ENCODE data around the gene SSH3. TPM values are rescaled to one million over a fixed set of nuclear protein-coding genes. Genes with fewer than 3 reads are reported as not detected.

The SSH3 gene
- total RNA-seq, 2 donors from 2014 or later: 16.2 to 30.6 TPM

GRCh38 chr11:67301313-67301921, 1.9 kb upstream of the SSH3 start:
- no peak overlapping the region for H3K4me3 ChIP-seq

GRCh38 chr11:67301951-67302516, 1.3 kb upstream of the SSH3 start:
- Histone ChIP-seq H3K4me1 (peaks cover 34% of the 10 kb centered on the region), H3K4me3 (peak overlapping the region in 1 of 2 donors; percentile 44), H3K27me3 (no peaks in the 10 kb centered on the region), H3K9me3 (no peaks in the 10 kb centered on the region), H3K27ac (peak overlapping the region; percentile 72 to 87 (median 77)), H3K36me3 (replicated peaks in 1 of 2; ENCODE audit: insufficient read depth in 1 of 2, low read depth in 2 of 2) (peaks cover 0 to 2% of the 10 kb centered on the region in 2 donors)
- 29 to 45% methylated on average over 6 to 14 of the region's 15 CpGs for WGBS, 2 donors
- intact Hi-C loops (cut with DNase I): no loop called here
- DNase-seq: peak; percentile 54 to 75 (median 66)
- ATAC-seq: peak; percentile 33
- peak in 2 of 3 donors; percentile 9 to 14 for TF ChIP-seq POLR2A (IDR thresholded peaks at IDR 0.05)
- TF ChIP-seq, protein P1, sequence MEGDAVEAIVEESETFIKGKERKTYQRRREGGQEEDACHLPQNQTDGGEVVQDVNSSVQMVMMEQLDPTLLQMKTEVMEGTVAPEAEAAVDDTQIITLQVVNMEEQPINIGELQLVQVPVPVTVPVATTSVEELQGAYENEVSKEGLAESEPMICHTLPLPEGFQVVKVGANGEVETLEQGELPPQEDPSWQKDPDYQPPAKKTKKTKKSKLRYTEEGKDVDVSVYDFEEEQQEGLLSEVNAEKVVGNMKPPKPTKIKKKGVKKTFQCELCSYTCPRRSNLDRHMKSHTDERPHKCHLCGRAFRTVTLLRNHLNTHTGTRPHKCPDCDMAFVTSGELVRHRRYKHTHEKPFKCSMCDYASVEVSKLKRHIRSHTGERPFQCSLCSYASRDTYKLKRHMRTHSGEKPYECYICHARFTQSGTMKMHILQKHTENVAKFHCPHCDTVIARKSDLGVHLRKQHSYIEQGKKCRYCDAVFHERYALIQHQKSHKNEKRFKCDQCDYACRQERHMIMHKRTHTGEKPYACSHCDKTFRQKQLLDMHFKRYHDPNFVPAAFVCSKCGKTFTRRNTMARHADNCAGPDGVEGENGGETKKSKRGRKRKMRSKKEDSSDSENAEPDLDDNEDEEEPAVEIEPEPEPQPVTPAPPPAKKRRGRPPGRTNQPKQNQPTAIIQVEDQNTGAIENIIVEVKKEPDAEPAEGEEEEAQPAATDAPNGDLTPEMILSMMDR (IDR thresholded peaks at IDR 0.05): no peak

More at GRCh38 chr11:67301313-67301921, 1.9 kb upstream of the SSH3 start:
- DNase-seq: no peak
- Histone ChIP-seq H3K4me1 (peaks cover 34% of the 10 kb centered on the region), H3K27me3 (no peaks in the 10 kb centered on the region), H3K36me3 (replicated peaks in 1 of 2; ENCODE audit: insufficient read depth in 1 of 2, low read depth in 2 of 2) (peaks cover 0 to 2% of the 10 kb centered on the region in 2 donors), H3K27ac (peak overlapping the region in 2 of 4 donors; percentile 72 to 75), H3K9me3 (no peaks in the 10 kb centered on the region)
- WGBS, 2 donors: 84% methylated on average over 27 of the region's 28 CpGs; no CpG with 5 or more reads in 1 of the 2 donors
- TF ChIP-seq POLR2A (IDR thresholded peaks at IDR 0.05): no peak
- TF ChIP-seq, protein P1 (IDR thresholded peaks at IDR 0.05): no peak
- ATAC-seq: no peak
- intact Hi-C loops (cut with DNase I): no loop called here

DNA sequence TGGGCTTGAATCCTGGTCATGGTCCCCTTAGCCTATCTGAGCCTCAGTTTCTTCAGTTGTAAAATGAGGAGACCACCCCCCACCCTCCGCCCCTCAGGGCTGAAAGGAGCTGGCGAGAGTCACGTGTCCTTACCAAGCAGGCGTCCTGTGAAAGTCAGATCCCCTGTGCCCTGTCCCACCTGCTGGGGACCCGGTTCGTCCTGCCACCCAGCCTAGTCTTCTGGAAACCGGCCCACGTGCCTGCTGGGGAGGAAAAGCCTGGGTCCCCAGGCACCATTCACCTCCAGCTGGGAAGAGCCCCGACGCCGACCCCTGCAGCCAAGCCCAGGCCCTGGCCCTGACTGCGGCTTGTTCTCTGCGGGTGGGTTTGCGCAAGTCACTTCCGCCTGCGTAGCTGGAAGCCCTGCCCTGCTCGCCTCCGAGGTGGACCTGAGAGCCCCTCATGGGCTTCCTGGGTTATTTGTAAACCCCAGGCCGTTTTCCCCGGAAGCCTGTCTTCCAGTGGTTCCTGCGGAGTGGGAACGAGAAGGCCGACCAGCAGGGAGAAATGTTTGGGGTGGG, 679 bp upstream of the SSH3 start:
- TF ChIP-seq POLR2A (IDR thresholded peaks at IDR 0.05): peak in 1 of 3 donors; percentile 40
- TF ChIP-seq, protein P1 (IDR thresholded peaks at IDR 0.05): no peak
- Histone ChIP-seq H3K9me3 (no peaks in the 10 kb centered on the region), H3K4me1 (peaks cover 34% of the 10 kb centered on the region), H3K36me3 (replicated peaks in 1 of 2; ENCODE audit: insufficient read depth in 1 of 2, low read depth in 2 of 2) (peaks cover 0 to 6% of the 10 kb centered on the region in 2 donors), H3K27me3 (no peaks in the 10 kb centered on the region), H3K27ac (peak overlapping the region; percentile 72 to 87 (median 77)), H3K4me3 (peak overlapping the region; percentile 44 to 97)
- ATAC-seq (peak; percentile 48), DNase-seq (peak; percentile 54 to 67 (median 63))
- WGBS, 2 donors: 9% methylated on average over 19 of the region's 23 CpGs; no CpG with 5 or more reads in 1 of the 2 donors
- intact Hi-C loops (cut with DNase I): no loop called here

DNA sequence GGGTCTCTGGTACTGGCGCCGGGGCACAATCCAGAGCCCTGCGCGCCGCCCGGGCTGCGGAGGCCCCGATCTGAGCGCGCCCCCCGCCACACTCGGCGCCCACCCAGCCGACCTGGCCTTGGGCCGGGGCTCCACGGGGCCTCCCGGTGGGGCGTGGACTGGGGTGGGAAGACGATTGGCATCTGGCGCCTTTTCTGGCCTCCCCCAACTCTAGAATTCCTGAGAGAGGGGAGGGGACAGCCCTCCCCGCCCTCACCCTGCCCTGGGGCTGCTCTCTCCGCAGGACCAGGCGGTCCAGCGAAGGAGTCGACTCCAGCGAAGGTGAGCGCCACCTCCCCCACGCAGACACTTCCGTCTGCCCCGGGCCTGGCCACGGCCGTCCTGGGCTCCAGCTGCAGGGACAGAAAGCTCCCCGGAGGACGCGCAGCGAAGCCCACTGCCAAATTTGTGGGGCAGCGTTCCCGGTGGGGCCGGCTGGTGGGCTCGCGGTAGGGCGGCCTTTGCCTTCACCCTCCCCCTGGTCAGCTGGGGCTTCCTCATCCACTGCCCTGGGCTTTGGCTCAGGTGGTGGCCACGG, 593 bp downstream of the SSH3 start:
- Histone ChIP-seq H3K4me1 (peaks cover 34% of the 10 kb centered on the region), H3K27ac (peak overlapping the region; percentile 72 to 87 (median 77)), H3K9me3 (no peaks in the 10 kb centered on the region), H3K36me3 (replicated peaks in 1 of 2; ENCODE audit: insufficient read depth in 1 of 2, low read depth in 2 of 2) (peaks cover 0 to 7% of the 10 kb centered on the region in 2 donors), H3K4me3 (peak overlapping the region; percentile 44 to 97), H3K27me3 (no peaks in the 10 kb centered on the region)
- TF ChIP-seq POLR2A (IDR thresholded peaks at IDR 0.05): no peak
- TF ChIP-seq, protein P1 (IDR thresholded peaks at IDR 0.05): no peak
- intact Hi-C loops (cut with DNase I): no loop called here
- DNase-seq (peak in 3 of 4 donors; percentile 43 to 53 (median 47)), ATAC-seq (peak; percentile 39)
- 0 to 2% methylated on average over 8 to 37 of the region's 43 CpGs for WGBS, 2 donors
